Stimulated activated CD8-positive, alpha-beta memory T cell treated with anti-CD3 and anti-CD28 coated beads, Interleukin-2, amount 100 ng/mL, for 1 hour (primary cell): ENCODE measurements around the gene TMEM147.

Source experiments
- DNase-seq, 2 donors: peaks; one replicate each; pipeline ENCODE4 v3.0.0-alpha.2; 2020; ENCODE audit warnings: low read depth in 2 of 2

Gene TMEM147

GRCh38 chr19:35519291-35519690 is 26.1 kb upstream of the TMEM147 start:
- DNase-seq, result no peak

GRCh38 chr19:35521124-35521743 is 24.2 kb upstream of the TMEM147 start:
- no peak for DNase-seq

GRCh38 chr19:35522745-35523327 is 22.6 kb upstream of the TMEM147 start:
- no peak for DNase-seq

- no peak for DNase-seq
Observed at GRCh38 chr19:35524181-35524837, 21.1 kb upstream of the TMEM147 start.

GRCh38 chr19:35525873-35526272 is 19.6 kb upstream of the TMEM147 start:
- DNase-seq, result no peak

- no peak for DNase-seq
Observed at GRCh38 chr19:35528218-35529038, 17.0 kb upstream of the TMEM147 start, which contains the start of gene SBSN. TSS of gene SBSN (minus strand) at chr19:35528311. CDS start at chr19:35528281, 30 bp downstream.

GRCh38 chr19:35529241-35530218 is 15.9 kb upstream of the TMEM147 start:
- DNase-seq, result no peak

GRCh38 chr19:35531291-35531690 is 14.1 kb upstream of the TMEM147 start:
- DNase-seq, result no peak

- no peak for DNase-seq
Observed at GRCh38 chr19:35533201-35533821, 12.1 kb upstream of the TMEM147 start, which contains the start of gene GAPDHS. TSS of gene GAPDHS (plus strand) at chr19:35533456. CDS start at chr19:35533528, 72 bp downstream.

- peak in 1 of 2 donors; percentile 21 for DNase-seq
Observed at GRCh38 chr19:35533822-35534392, 11.5 kb upstream of the TMEM147 start.

GRCh38 chr19:35534803-35535480 is 10.5 kb upstream of the TMEM147 start:
- no peak for DNase-seq

GRCh38 chr19:35539314-35539713 is 6.1 kb upstream of the TMEM147 start:
- no peak for DNase-seq

GRCh38 chr19:35539850-35540249 is 5.6 kb upstream of the TMEM147 start:
- no peak for DNase-seq

- DNase-seq, result no peak
Observed at GRCh38 chr19:35540356-35540927, 5.0 kb upstream of the TMEM147 start.

- DNase-seq, result no peak
Observed at GRCh38 chr19:35542209-35542608, 3.2 kb upstream of the TMEM147 start.

GRCh38 chr19:35543280-35544109 is 1.9 kb upstream of the TMEM147 start:
- no peak for DNase-seq

- no peak for DNase-seq
Observed at GRCh38 chr19:35544110-35544802, 1.2 kb upstream of the TMEM147 start.
